Muscle layer of colon (tissue), 2 donors: ENCODE results near the gene PRSS21.

Source experiments
- H3K27ac ChIP-seq: one replicate; pipeline ENCODE4 v1.7.0; 2013; ENCODE audit warnings: low read depth, mild to moderate bottlenecking, low read length, moderate library complexity
- H3K27me3 ChIP-seq, 2 donors: one replicate each; pipeline ENCODE4 v1.7.0; 2013; ENCODE audit warnings: low read length in 2 of 2, mild to moderate bottlenecking in 2 of 2; ENCODE audit not compliant: insufficient read depth in 2 of 2, control insufficient read depth in 1 of 2
- H3K36me3 ChIP-seq: one replicate; pipeline ENCODE4 v1.7.0; 2013; ENCODE audit warnings: mild to moderate bottlenecking, low read length; ENCODE audit not compliant: insufficient read depth
- H3K4me1 ChIP-seq: one replicate; pipeline ENCODE4 v1.7.0; 2013; ENCODE audit warnings: mild to moderate bottlenecking, low read length; ENCODE audit not compliant: insufficient read depth
- H3K4me3 ChIP-seq, 2 donors: one replicate each; pipeline ENCODE4 v1.7.0; 2013; ENCODE audit warnings: low read length in 2 of 2, low read depth in 1 of 2, mild to moderate bottlenecking in 1 of 2, moderate library complexity in 1 of 2
- H3K9ac ChIP-seq: one replicate; pipeline ENCODE4 v1.7.0; 2013; ENCODE audit warnings: low read length
- H3K9me3 ChIP-seq: one replicate; pipeline ENCODE4 v1.7.0; 2013; ENCODE audit warnings: mild to moderate bottlenecking, low read length
- donor health status: abdominal sarcoma.
- donor health status: Adenocarcinoma of cecum.

The PRSS21 gene

DNA sequence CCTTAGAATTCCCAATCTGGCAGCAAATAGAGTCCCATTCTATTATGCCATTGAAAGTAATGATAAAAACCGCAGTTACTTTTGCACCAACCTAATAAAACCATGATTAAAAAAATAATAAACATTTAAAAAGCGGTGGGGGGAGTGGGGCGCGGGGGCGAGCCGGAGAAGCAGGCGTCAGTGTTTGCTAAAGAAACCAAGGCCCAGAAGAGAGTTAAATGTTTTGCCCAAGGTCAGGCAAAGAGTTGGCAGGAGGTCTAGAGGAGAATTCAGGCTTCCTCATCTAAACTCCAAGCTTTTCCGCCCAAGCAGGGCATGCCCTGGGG is 50.6 kb downstream of the PRSS21 start:
- peaks cover 5% of the 10 kb centered on the region for H3K4me1 ChIP-seq
- peak overlapping the region; percentile 59 to 92 for H3K4me3 ChIP-seq
- no peaks in the 10 kb centered on the region for H3K9me3 ChIP-seq
- peak overlapping the region; percentile 77 for H3K27ac ChIP-seq
- no peaks in the 10 kb centered on the region for H3K36me3 ChIP-seq
- H3K9ac ChIP-seq = peak overlapping the region; percentile 56
- H3K27me3 ChIP-seq = no peaks in the 10 kb centered on the region

GRCh38 chr16:2867987-2868789 is 51.2 kb downstream of the PRSS21 start:
- H3K9ac ChIP-seq = peak overlapping the region; percentile 56
- no peaks in the 10 kb centered on the region for H3K27me3 ChIP-seq
- peaks cover 5% of the 10 kb centered on the region for H3K4me1 ChIP-seq
- peak overlapping the region; percentile 77 for H3K27ac ChIP-seq
- no peaks in the 10 kb centered on the region for H3K36me3 ChIP-seq
- H3K4me3 ChIP-seq = peak overlapping the region; percentile 59 to 92
- H3K9me3 ChIP-seq = no peaks in the 10 kb centered on the region
